SIG-M5 treated with dmso at 0.1 percent for 504 hours (cell line): Measurements from ENCODE around the gene PRKN.

Source experiments
- DNase-seq: peaks from one replicate; lab custom pipeline; 2025; ENCODE audit not compliant: unreplicated experiment; lab: John Stamatoyannopoulos, UW

The PRKN gene

DNA sequence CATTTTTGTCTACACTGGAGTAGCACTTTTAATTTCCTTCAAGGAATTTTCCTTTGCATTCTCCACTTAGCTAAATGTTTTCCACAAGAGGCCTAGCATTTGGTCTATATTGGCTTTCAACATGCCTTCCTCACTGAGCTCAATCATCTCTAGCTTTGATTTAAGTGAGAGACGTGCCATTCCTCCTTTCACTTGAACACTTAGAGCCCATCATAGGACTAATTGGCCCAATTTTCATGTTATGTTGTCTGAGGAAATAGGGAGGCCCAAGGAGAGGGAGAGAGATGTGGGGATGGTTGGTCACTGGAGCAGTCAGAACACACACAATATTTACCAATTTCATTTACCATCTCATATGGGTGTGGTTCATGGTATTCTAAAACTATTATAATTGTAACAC lies 645.0 kb downstream of the PRKN start:
- DNase-seq, result no peak

- no peak for DNase-seq
Observed at GRCh38 chr6:162078667-162079066, 648.9 kb downstream of the PRKN start.

DNA sequence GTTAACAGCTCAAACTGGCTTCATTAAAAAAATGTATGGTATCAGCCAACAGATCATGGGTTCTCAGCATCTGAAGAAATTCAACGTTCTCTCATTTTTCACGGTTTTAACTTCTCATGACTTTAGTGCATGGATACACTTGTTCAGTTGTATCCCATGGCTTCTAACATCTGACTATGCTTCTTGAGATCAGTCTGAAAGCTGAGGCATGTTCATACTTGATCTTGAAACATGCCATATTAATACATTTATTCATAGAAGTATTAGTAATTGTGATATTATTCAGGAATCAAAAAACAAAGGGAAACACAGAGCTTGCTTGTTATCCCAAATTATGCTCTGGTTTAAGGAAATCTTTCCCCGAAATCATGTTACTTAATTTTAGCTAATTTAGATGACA lies 649.4 kb downstream of the PRKN start:
- no peak for DNase-seq

GRCh38 chr6:162076816-162077215 lies 650.8 kb downstream of the PRKN start:
- DNase-seq, result no peak

DNA sequence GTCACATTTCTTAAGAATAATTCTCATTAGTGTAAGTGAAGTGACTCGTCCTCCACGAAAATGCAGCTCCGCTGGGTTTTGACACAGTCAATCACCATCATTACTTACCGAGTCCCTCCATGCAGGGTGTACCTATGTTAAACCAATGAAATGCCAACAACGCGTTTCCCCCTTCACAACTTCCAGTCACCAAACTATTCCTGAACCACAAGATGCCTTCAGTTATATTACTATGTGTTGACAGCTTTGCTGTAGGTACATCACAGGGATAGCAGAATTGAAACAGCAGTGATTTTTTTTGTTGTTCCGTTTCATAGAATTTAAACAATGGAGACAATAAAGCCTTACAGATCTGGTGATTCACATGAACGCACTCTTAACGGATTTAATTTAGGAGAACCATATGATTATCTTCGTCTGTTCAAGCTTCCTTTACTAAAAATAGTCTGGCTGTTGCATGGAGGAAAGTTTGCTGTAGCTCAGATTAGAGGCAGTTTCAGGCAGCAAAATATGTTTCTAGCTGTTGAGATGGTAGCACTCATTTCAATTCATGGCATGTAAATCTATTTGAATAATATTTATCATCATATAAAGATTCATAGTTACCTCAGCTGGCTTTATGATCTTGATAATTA lies 652.8 kb downstream of the PRKN start:
- DNase-seq, result no peak

DNA sequence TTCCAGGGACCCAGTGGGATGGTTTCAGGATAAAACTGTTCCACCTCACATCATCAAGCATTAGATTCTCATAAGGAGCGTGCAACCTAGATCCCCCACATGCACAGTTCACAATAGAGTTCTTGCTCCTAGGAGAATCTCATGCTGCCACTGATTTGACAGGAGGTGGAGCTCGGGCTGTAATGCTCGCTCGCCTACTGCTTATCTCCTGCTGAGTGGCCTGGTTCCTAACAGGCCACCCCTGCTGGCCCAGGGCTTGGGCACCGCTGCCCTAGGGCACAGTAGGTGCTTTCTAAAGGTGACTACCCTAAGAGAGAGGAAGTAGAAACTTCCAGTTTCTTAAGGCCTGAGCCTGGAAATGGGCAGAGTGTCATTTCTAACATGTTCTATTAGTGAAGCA lies 656.9 kb downstream of the PRKN start:
- no peak for DNase-seq

- no peak for DNase-seq
Observed at GRCh38 chr6:162069995-162070394, 657.6 kb downstream of the PRKN start.

- no peak for DNase-seq
Observed at GRCh38 chr6:162068340-162068739, 659.2 kb downstream of the PRKN start.

- no peak for DNase-seq
Observed at GRCh38 chr6:162063666-162064065, 663.9 kb downstream of the PRKN start.

DNA sequence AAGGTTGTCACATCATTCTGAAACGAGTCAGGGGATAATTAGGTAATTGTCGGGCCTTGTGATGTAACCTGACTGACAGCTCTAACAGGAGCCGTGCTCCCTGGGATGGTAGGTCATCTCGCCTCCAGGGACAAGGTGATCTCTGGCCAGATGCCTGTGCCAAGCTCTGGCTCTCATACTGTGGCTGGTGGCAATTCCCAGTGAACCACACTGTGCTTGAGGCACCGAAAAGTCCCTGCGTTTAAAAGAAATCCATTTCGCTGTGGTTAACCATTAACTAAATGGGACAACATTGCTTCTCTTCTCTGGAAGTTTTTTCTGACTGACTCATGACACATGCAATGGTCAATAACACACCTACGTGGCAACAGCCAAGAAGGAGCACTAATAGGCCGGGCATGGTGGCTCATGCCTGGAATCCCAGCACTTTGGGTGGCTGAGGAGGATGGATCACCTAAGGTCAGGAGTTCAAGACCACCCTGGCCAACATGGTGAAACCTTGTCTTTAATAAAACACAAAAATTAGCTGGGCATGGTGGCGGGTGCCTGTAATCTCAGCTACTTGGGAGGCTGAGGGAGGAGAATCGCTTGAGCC lies 669.2 kb downstream of the PRKN start:
- no peak for DNase-seq

DNA sequence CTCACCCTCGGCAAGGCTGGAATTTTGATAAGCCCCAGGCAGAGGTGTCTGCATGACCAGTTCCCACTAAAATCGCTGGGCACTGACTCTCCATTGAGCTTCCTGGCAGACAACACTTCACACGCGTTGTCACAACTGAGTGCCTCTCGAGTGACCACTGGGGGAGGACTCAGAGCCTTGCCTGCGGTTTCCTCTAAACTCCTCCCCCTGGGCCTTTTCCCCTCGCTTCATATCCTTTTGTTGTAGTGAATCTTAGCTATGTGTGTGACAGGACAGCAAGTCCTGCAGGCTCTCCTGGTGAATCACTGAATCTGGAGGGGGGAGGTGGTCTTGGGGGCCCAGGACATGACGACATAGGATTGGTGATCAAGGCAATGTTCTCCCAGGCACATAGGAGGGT lies 670.8 kb downstream of the PRKN start:
- DNase-seq, result no peak

DNA sequence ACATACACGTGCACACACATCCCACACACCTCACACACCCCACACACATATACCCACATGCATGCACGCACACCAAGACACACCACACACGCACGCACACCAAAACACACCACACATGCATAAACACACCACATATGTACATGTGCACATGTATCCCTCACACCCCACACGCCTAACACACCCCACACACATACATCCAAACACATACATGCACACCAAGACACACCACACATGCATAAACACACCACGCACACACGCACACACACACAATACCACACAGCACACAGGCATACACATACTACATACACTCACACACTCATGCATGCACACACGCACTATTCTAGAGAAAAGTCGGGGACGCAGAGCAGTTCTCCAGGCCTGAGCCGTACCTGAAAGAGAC lies 671.5 kb downstream of the PRKN start:
- DNase-seq, result no peak

DNA sequence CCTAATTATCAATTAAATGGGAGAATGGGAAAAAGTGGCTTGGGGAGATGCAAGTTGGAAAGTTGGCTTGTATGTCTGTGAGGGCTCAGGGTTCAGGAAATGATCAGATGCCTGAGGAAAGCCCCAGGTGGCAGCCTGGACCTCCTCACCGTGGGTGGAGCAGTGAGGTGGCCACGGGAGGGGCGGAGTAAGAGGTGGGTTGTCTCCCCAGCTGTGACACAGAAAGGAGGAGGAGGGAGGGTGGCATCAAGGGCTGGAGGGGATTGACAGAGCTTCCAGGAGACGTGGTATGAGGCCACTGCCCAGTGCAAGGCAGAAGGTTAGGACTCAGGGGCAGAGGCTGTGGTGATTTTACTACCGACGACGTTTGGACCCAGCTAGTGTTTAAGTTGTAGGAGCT lies 672.2 kb downstream of the PRKN start:
- DNase-seq, result no peak

GRCh38 chr6:162053084-162053483 lies 674.5 kb downstream of the PRKN start:
- DNase-seq, result no peak

DNA sequence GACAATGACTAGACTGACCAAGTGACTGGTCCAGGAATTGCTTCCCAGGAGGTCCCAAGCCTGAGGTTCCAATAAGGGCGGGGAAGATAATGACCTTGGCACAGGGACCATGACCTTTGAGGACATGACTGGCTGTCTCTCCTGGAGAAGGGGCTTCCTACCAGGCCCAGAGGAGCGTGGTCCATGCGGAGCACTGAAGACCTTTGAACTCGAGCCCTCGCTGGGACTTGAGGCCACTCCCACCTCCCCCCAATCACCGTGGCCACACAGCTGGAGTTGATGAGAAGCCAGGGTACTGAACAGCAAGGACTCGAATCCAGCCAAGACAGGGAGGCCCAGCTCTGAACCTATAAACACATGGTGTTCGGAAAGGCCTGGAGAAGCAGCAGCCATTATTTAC lies 677.0 kb downstream of the PRKN start:
- no peak for DNase-seq

GRCh38 chr6:162046324-162046723 lies 681.2 kb downstream of the PRKN start:
- no peak for DNase-seq

- DNase-seq, result no peak
Observed at GRCh38 chr6:162032620-162033019, 694.9 kb downstream of the PRKN start.

DNA sequence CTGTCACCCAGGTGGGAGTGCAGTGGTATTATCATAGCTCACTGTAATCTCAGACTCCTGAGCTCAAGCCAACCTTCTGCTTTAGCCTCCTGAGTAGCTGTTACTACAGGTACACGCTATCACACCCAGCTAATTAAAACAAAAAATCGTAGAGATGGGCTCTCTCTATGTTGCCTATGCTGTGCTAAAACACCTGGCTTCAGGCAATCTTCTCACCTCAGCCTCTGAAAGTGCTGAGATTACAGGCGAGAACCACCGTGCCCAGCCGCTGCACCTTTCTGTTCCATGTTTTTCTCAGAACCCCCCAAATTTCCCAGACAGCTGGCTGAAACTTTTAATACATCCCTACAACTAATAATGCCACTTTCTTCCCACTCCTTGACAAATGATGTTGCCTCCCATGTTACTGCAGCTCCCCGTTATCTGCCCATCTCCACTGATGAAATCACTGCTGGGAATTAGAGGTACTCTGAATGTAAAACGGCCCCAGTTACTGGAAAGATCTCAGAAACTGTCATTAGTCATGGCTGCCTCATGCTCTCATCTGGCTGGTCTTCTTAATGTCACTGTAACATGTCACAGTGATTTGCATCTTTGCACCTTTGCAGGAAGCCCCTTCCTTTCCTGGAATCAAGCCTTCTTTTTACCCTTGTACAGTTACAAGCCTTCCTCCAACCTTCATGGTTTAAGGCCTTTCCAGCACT lies 697.5 kb downstream of the PRKN start:
- DNase-seq, result no peak

- no peak for DNase-seq
Observed at GRCh38 chr6:162026843-162027242, 700.7 kb downstream of the PRKN start.

GRCh38 chr6:162026031-162026430 lies 701.5 kb downstream of the PRKN start:
- DNase-seq, result no peak

- no peak for DNase-seq
Observed at GRCh38 chr6:162019349-162019748, 708.2 kb downstream of the PRKN start.

- no peak for DNase-seq
Observed at GRCh38 chr6:162017536-162017935, 710.0 kb downstream of the PRKN start.
